GM18507 (cell line): Measurements from ENCODE around the gene CNTNAP2.

ENCODE experiments used
- DNase-seq: peaks from one replicate; pipeline ENCODE4 v3.0.0; 2011; ENCODE audit warnings: low read depth; ENCODE audit not compliant: insufficient read length; ENCODE audit errors: extremely low spot score
- FAIRE-seq: peaks from 2 replicates; lab custom pipeline; 2011; peaks lifted over from hg19 to GRCh38; lab: Jason Lieb, UNC

The CNTNAP2 gene

DNA sequence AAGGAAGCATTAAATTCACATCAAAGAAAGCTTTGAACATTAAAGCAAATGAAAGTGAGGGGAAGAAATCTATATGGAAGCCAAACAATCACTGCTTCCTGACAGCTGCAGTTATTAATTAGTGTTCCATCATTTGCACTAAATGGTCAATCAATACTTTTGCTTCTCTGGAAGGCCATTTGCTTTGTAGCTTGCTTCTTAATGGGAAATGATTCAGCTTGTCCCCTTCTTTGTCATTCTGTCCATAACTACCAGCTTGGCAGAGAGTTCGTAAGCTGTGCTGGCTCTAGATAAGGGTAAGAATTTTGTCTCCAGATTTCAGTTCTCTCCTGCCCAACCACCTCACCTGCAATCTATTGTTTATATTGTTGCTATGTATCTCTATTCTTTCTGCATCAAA is 596.6 kb downstream of the CNTNAP2 start:
- FAIRE-seq (no peak), DNase-seq (no peak)

DNA sequence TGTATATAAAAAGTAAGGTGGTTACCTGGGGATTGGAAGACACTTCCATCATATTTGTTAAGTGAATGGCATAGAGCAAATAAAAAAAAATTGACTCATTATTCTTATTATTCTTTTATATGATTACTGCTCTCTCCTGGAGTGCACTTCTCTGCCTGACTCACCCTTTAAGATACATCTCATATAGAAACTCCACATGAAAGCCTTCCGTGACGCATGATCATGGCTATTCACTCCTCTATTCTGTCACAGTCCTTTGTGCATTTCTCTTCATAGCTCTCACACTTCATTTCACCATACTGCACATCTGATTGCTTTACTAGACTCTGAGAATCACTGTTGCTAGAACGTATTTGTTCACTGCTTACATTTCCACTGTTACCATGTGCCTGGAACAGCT is 597.3 kb downstream of the CNTNAP2 start:
- DNase-seq (no peak), FAIRE-seq (no peak)

DNA sequence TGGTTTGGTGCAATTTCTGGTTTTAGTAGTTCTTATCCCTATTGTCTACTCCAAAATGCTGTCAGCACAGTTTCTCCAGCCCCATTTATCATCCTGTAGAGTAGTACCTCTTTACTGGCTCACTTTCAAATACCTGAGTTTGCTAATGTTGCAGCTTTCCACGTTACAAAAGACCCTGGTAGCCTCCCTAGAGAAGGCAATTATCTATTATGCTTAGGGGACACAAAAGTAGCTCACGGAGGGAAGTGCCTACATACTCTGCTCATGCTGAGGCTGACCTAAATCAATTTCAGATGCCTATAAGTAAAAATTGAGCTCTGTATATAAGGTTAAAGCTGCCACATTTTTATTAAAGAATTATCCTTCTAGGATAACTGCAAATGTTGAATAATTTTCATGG is 603.6 kb downstream of the CNTNAP2 start:
- FAIRE-seq, result no peak
- DNase-seq, result no peak

DNA sequence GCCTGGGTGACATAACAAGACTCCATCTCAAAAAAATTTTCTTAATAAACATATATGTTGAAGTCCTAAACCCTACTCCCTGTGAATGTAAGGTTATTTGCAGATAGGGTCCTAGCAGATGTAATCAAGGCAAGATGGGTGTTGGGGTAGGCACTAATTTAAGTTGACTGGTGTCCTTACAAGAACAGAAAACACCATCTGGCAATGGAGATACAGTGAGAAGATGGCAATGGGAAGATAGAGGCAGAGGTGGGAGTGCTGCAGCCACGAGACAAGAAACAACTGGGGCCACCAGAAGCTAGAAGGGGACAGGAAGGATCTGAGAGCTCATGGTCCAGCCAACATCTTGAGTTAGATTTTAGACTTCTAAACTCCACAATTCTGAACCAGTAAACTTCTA is 606.4 kb downstream of the CNTNAP2 start:
- DNase-seq, result no peak
- no peak for FAIRE-seq

DNA sequence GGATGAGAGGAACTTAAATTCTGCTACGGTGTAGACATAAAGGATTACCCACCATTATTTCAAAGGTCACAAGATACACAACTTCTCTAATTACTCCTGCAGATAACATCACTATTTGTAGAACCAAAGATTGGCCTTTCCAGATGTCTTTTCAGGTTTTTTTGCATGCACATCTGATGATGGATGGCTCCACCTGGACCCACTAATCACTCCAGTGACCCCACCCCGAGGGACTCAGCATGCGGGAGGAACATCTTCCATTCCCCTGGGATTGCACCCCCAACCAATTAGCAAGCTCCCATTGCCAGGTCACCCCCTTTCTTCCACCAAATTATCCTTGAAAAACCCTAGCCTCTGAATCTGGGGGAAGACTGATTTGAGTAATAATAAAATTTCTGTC is 608.9 kb downstream of the CNTNAP2 start:
- FAIRE-seq, result no peak
- DNase-seq, result no peak

DNA sequence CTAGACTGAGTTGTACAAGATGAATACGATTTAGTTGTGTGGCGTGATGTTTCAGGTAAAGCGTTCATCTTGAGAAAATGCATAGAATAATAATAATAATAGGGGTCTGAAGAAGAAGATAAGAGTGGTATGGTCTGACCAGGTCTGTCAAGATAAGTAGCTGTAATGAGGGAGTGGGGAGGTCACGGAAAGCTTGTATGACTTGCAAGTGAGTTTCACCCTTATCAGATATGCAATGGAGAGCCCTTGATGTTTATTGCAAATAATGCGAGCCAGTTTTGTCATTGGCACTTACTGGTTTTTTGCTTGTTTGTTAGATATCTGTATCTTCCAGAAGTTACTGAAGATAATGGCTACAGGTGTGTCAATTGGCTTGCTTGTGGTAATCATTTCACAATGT is 611.5 kb downstream of the CNTNAP2 start:
- DNase-seq, result no peak
- FAIRE-seq, result no peak

DNA sequence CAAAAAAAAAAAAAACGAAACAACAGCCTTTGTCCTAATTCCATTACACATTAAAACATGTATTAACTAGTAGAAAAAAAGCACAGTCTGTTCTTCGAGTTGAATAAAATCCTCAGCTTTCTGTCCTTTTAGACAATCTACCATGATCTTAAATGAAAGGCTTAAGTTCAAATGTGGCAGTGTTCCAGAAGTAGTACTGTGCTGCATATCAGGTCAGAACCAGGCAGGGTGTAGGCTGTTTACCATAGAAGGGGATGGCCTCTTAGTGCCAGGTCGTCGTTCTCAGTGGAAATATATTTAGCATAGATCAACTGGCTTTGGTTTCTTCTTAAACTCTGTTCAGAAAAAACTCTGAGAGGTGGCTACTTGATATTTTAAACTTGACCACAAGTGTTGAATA is 612.0 kb downstream of the CNTNAP2 start:
- FAIRE-seq (no peak), DNase-seq (no peak)

DNA sequence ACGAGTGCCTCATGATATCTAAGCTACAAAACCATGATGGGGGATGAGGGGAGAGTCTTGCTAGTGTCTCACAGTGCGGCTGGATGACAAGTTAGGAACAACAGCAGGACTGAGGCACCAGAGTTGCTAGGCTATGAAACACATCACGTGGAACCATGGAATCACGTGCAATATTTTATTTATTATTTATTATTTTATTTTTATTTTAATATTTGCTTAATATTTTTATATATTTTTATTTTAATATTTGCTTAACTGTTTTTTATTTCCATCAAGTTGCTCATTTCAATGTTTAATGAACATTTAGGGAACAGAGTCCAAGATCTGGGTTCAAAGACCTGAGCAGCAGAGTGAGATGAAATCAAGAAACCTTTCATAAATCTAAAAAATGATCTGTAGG is 614.6 kb downstream of the CNTNAP2 start:
- FAIRE-seq (no peak), DNase-seq (no peak)

DNA sequence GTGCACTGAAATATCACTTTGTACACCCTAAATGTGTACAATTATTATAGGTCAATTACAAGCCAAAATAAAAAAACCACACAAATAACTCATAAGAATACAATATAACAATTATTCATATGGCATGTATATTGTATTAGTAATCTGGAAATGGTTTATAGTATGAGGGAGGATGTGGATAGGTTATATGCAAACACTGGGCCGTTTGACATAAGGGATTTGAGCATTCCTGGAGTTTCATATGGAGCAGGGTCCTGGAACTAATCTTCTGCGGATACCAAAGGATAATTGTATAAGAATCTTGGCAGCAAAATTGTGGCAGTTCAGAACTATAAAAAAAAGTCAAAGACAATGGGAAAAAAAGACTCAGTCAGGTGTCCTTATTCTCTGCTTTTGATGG is 619.4 kb downstream of the CNTNAP2 start:
- FAIRE-seq, result no peak
- DNase-seq, result no peak

DNA sequence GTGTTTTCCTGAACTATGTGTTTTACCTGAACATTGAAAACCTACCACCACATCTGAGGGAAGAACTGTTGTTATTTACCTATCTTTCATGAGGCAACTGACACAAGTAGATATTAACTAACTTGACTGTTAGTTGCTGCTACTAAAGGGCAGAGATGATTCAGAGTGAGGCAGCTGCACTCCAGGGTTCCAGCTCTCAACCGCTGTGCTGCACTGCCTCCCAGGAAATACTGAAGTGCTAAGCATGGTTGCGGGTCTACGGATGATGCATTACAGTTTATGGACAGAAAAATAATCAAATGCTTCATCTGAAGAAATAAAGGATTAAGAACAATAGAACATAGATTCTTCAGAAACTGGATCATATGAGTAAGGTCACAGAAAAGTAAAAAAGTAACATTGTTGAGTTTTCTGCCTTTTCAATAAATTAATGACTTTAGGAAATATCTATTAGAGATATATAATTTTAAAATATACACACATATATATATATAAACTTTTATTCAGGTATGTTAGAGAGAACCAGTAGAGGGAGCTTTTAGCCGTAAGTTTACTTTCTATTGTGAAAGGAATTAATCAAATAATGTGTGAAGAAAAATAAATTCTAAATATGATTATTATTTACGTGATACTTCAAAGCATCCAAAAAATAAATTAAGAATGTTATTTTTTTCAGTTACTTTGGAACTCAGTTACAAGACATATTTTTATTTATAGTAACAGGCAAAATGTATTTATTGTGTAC is 620.0 kb downstream of the CNTNAP2 start:
- no peak for DNase-seq
- FAIRE-seq, result no peak

DNA sequence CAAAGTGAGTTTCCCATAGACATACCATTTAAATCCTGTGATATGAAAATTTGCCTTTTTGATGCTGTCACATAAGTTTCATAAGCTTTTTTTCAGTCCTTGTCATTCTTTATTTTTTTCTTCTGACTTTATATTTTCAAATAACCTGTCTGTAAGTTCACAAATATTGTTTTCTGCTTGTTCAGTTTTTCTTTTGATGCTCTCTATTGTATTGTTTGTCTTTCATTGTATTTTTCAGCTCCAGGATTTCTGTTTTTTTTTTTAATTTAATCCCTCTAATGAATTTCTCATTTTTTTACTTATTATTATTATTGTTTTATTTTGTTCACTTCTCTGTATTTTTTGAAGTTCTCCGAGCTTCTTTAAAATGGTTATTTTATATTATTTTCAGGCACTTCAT is 623.4 kb downstream of the CNTNAP2 start:
- FAIRE-seq, result no peak
- DNase-seq, result no peak

DNA sequence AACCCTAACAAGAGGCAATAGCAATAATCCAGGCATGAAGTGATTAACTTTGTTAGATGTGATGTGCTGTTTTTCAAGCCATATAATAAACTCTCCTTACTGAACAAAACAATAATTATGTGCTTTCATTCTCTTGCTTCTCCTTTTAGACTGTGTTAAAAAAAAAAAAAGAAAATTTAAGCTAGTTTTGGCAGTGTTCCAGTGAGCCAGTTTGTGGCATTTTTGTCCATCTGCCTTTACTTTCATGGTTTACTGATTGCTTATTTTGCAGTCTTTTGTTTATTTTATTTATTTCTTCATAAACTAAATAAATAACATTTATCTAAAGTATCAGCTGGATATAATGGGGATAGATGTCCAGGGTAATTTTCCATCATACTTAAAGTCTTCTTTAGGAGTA is 625.3 kb downstream of the CNTNAP2 start:
- DNase-seq (no peak), FAIRE-seq (no peak)

DNA sequence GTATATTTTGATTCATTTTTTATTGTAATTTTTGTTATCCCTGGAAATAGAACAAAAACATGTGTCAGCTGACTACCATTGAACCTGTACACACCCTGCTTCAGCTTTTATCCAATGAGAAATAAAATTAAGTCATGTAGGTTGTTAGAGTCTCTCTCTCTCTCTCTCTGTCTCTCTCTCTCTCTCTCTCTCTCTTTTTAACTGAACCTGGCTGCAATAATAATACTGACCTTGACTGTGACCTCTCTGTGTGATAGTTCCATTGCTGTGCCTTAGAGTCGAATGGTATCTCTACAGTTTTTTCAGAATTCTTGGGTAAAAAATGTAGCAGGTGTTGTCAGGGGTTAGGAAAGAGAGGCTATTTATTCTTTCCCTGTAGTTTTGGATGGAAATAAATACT is 637.8 kb downstream of the CNTNAP2 start:
- no peak for DNase-seq
- FAIRE-seq, result no peak

DNA sequence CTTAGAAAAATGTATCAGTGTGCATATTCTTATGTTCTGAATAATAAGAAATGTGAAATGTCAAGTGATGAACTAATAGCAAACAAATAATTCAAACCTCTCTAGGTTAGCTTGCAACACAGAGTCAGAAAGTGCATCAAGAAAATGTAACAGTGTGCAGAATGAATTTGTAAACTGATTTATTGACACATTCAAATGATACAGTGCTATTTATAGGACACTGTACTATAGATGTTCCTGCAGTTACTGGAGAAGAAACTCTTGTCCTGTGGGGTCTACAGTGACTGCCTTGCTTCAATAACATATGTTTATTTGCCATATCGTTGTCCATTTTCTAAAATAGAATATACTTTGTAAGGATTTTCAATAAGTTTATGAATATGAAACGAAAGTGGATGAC is 639.0 kb downstream of the CNTNAP2 start:
- FAIRE-seq (no peak), DNase-seq (no peak)

DNA sequence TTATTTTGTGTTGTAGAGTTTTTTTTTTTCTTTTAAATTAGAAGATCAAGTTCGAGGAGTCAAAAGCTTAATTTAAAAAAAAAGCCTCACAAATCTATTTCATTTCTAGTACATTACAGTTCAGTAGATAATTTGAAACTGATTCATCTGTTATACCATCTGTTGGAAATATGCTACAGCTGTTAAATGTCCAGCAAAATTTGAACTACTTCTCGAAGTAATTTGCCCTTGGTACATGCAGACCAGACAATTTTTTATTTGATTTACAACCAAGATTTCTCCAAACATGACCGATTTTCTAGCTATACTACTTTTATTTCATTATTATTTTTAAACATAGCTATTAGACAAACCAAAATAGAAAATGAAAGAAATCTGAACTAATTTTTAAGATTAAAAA is 647.9 kb downstream of the CNTNAP2 start:
- DNase-seq, result no peak
- no peak for FAIRE-seq

DNA sequence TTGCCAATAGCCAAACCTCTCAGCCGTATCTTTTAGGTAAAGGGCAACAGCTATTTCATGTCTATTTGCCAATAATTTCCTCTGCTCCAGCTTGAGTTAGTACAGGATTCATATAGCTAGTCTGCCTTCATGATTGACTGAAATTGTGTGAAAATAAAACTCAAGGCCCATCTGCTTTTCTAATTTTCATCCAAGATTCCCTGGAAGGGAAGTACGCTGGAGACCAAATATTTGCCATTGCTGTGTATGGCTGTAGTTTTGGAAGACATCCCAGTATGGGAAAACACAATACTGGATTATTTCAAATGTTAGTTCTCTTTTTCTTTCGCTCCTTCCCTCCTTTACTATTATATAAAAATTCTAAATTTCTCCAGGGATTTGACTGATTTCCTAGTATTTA is 652.4 kb downstream of the CNTNAP2 start:
- no peak for FAIRE-seq
- no peak for DNase-seq

DNA sequence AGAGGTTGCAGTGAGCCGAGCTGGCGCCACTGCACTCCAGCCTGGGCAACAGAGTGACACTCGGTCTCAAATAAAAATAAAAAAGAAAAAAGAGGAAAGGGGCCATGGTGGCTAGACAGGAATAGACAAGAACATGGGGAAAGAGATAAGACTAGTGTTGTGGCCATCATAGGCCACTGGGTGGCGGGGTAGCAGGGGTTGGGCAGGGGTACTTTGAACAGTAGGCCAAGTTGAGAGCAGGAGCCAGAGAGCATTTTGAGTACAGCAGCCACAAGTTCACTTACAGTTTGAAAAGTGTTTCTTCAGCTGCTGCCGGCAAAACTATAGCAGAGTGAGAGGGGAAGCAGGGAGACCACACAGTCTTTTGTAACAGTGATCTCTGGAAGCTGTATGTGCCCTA is 656.0 kb downstream of the CNTNAP2 start:
- FAIRE-seq, result no peak
- no peak for DNase-seq

DNA sequence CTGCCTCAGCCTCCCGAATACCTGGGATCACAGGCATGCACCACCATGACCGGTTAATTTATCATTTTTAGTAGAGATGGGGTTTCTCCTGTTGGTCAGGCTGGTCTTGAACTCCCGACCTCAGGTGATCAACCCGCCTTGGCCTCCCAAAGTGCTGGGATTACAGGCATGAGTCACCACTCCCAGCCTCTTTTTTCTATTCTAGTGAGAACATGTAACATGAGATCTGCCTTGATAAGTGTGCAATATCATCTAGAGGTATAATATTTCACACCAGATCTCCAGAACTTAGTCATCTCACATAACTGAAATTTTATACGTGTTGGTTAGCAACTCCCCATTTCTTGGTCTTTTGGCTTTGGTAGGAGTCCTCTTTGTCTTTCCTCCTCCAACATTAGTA is 656.9 kb downstream of the CNTNAP2 start:
- no peak for FAIRE-seq
- no peak for DNase-seq

DNA sequence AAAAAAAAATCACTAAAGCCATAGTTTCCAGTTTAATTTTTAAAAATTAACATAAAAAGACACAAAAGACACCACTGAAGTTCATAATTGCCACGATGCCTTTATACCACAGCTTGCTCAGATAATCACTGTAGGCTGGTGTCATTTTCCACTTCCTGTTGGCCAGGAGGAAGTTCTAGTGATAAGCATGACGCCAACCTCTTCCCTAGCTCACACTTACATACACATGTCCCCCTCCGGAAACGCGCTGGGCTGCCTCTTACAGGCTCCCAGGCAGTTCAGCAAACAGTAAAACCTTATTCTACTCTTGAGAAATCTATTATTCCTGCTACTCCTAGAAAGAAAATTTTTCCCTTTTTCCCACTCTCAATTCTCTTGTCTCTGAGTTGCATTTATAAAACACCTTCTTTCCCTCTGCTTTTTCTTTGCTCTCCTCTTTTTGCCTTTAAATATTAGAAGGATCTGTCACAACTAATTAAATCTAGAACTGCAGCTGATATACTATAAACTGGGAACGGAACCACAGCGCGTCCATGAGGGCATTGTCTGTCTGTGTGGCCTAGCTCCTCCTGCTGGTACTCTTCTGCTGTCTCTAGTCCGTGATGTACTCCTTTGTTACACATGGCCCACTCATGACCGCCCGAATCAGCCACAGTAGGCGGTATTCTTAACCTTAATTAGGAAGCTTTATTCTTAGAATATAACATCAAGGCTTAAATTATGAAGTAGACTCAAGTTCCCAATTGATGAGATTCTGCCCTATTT is 664.9 kb downstream of the CNTNAP2 start:
- FAIRE-seq, result no peak
- no peak for DNase-seq

DNA sequence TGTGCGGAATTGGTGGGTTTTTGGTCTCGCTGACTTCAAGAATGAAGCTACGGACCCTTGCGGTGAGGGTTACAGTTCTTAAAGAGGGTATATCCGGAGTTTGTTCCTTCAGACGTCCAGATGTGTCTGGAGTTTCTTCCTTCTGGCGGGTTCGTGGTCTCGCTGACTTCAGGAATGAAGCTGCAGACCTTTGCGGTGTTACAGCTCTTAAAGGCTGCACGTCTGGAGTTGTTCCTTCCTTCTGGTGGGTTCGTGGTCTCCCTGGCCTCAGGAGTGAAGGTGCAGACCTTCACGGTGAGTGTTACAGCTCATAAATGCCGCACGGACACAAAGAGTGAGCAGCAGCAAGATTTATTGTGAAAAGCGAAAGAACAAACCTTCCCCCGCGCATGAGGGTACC is 670.7 kb downstream of the CNTNAP2 start:
- no peak for FAIRE-seq
- DNase-seq, result no peak

DNA sequence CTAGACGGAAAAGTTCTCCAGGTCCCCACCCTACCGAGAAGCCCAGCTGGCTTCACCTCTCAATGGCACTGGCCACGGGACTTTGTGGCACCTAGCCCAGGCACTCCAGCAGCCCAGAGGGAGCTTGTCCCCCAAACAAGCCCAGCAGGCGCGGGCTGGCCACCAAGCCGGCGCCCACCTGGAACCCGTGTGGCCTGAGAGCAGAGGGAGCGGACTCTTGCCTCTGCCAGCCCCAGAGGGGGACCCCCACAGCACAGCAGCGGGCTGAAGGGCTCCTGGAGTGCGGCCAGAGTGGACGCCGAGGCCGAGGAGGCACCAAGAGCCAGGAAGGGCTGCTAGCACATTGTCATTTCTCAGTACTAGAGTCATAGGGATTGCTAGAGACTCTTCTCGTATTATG is 671.4 kb downstream of the CNTNAP2 start:
- DNase-seq (no peak), FAIRE-seq (no peak)
